H9 (cell line): ENCODE results near the gene CYCS. TPM values are rescaled to one million over a fixed set of nuclear protein-coding genes. Genes with fewer than 3 reads are reported as not detected.

Source experiments
- DNase-seq: peaks from one replicate; pipeline ENCODE4 v3.0.0-alpha.2; 2017
- H2AFZ ChIP-seq: one replicate; pipeline ENCODE4 v1.6.1; 2013; ENCODE audit warnings: mild to moderate bottlenecking, low read length, control low read depth, moderate library complexity
- H2AK5ac ChIP-seq: 2 replicates; pipeline ENCODE4 v1.6.1; 2013; ENCODE audit warnings: low read length, control low read depth, mixed read lengths; ENCODE audit not compliant: insufficient read length
- H2BK120ac ChIP-seq: one replicate; pipeline ENCODE4 v1.6.1; 2013; ENCODE audit warnings: low read depth, mild to moderate bottlenecking, low read length, control low read depth, inconsistent platforms; ENCODE audit not compliant: poor library complexity, severe bottlenecking
- H2BK12ac ChIP-seq: 2 replicates; pipeline ENCODE4 v1.6.1; 2013; ENCODE audit warnings: low read length, control low read depth, mixed read lengths, low read depth; ENCODE audit not compliant: insufficient read length
- H2BK15ac ChIP-seq: 2 replicates; pipeline ENCODE4 v1.6.1; 2013; ENCODE audit warnings: low read depth, low read length, control low read depth
- H2BK20ac ChIP-seq: one replicate; pipeline ENCODE4 v1.6.1; 2013; ENCODE audit warnings: low read depth, mild to moderate bottlenecking, low read length, control low read depth, inconsistent platforms; ENCODE audit not compliant: poor library complexity, severe bottlenecking
- H2BK5ac ChIP-seq: 2 replicates; pipeline ENCODE4 v1.6.1; 2013; ENCODE audit warnings: low read length, control low read depth, mixed read lengths; ENCODE audit not compliant: insufficient read length
- H3K14ac ChIP-seq: 2 replicates; pipeline ENCODE4 v1.6.1; 2013; ENCODE audit warnings: low read length, control low read depth; ENCODE audit not compliant: insufficient read depth
- H3K18ac ChIP-seq: 2 replicates; pipeline ENCODE4 v1.6.1; 2013; ENCODE audit warnings: low read depth, mild to moderate bottlenecking, mixed read lengths, low read length, control low read depth; ENCODE audit not compliant: insufficient read length
- H3K23ac ChIP-seq: 2 replicates; pipeline ENCODE4 v1.6.1; 2013; ENCODE audit warnings: low read length, control low read depth, mixed read lengths, low read depth; ENCODE audit not compliant: insufficient read length
- H3K23me2 ChIP-seq: 2 replicates; pipeline ENCODE4 v1.6.1; 2013; ENCODE audit warnings: low read depth, mild to moderate bottlenecking, mixed read lengths, low read length, control low read depth; ENCODE audit not compliant: insufficient read length, poor library complexity, severe bottlenecking
- H3K27ac ChIP-seq: 2 replicates; pipeline ENCODE4 v1.5.1; 2013; ENCODE audit warnings: low read length, control low read depth, mixed read lengths, low read depth; ENCODE audit not compliant: insufficient read length
- H3K27me3 ChIP-seq: 2 replicates; pipeline ENCODE4 v1.6.1; 2013; ENCODE audit warnings: low read length, control low read depth, inconsistent platforms; ENCODE audit not compliant: insufficient read depth
- H3K4ac ChIP-seq: 2 replicates; pipeline ENCODE4 v1.6.1; 2013; ENCODE audit warnings: low read depth, mild to moderate bottlenecking, control low read depth, inconsistent platforms, low read length, moderate library complexity
- H3K4me1 ChIP-seq: 2 replicates; pipeline ENCODE4 v1.6.1; 2013; ENCODE audit warnings: low read length, control low read depth, inconsistent platforms; ENCODE audit not compliant: insufficient read depth
- H3K4me2 ChIP-seq: 2 replicates; pipeline ENCODE4 v1.6.1; 2013; ENCODE audit warnings: low read length, control low read depth, mixed read lengths; ENCODE audit not compliant: insufficient read length, insufficient read depth
- H3K56ac ChIP-seq: 2 replicates; pipeline ENCODE4 v1.6.1; 2013; ENCODE audit warnings: low read depth, mild to moderate bottlenecking, mixed read lengths, low read length, control low read depth; ENCODE audit not compliant: insufficient read length
- H3K79me1 ChIP-seq: 2 replicates; pipeline ENCODE4 v1.6.1; 2013; ENCODE audit warnings: low read depth, mild to moderate bottlenecking, moderate library complexity, low read length, control low read depth, inconsistent platforms; ENCODE audit not compliant: insufficient read depth, poor library complexity, severe bottlenecking
- H3K79me2 ChIP-seq: 2 replicates; pipeline ENCODE4 v1.6.1; 2013; ENCODE audit warnings: low read length, control low read depth, inconsistent platforms; ENCODE audit not compliant: insufficient read depth
- H3K9ac ChIP-seq: 2 replicates; pipeline ENCODE4 v1.6.1; 2013; ENCODE audit warnings: low read length, control low read depth, mixed read lengths; ENCODE audit not compliant: insufficient read length; ENCODE audit errors: extremely low read depth
- H3K9me3 ChIP-seq: one replicate; pipeline ENCODE4 v1.6.1; 2013; ENCODE audit warnings: low read depth, low read length, inconsistent platforms; ENCODE audit not compliant: control insufficient read depth
- H3T11ph ChIP-seq: one replicate; pipeline ENCODE4 v1.6.1; 2013; ENCODE audit warnings: mild to moderate bottlenecking, low read length, control low read depth, inconsistent platforms
- H4K20me1 ChIP-seq: one replicate; pipeline ENCODE4 v1.6.1; 2013; ENCODE audit not compliant: control insufficient read depth, insufficient read length, insufficient read depth
- H4K5ac ChIP-seq: 2 replicates; pipeline ENCODE4 v1.6.1; 2013; ENCODE audit warnings: low read depth, mild to moderate bottlenecking, mixed read lengths, low read length, control low read depth; ENCODE audit not compliant: insufficient read length
- H4K8ac ChIP-seq: replicated peaks from 2 replicates; pipeline ENCODE4 v1.6.1; 2013; ENCODE audit warnings: low read length, control low read depth, mixed read lengths, low read depth; ENCODE audit not compliant: insufficient read length
- H4K91ac ChIP-seq: 2 replicates; pipeline ENCODE4 v1.6.1; 2013; ENCODE audit warnings: low read depth, mild to moderate bottlenecking, moderate library complexity, mixed read lengths, low read length, control low read depth; ENCODE audit not compliant: insufficient read length
- H3K27ac Mint-ChIP-seq, 3 experiments: 2 replicates in 2 of 3; 3 replicates in 1 of 3; pipeline ENCODE4 v1.8.0; 2020 to 2021; ENCODE audit warnings: mixed read lengths in 3 of 3, mild to moderate bottlenecking in 1 of 3, moderate library complexity in 1 of 3
- H3K27me3 Mint-ChIP-seq: 2 replicates; pipeline ENCODE4 v1.8.0; 2021; ENCODE audit warnings: low read depth, mild to moderate bottlenecking, moderate library complexity, mixed read lengths
- H3K36me3 Mint-ChIP-seq, 3 experiments: 2 replicates in 2 of 3; 3 replicates in 1 of 3; pipeline ENCODE4 v1.8.0; 2020 to 2021; ENCODE audit warnings: low read depth in 3 of 3, mixed read lengths in 3 of 3; ENCODE audit not compliant: insufficient read depth in 1 of 3
- H3K4me1 Mint-ChIP-seq, 2 experiments: 2 replicates each; pipeline ENCODE4 v1.8.0; 2020; ENCODE audit warnings: mixed read lengths in 2 of 2
- H3K4me3 Mint-ChIP-seq, 2 experiments: 2 replicates in 1 of 2; 3 replicates in 1 of 2; pipeline ENCODE4 v1.8.0; 2020 to 2021; ENCODE audit warnings: mild to moderate bottlenecking in 2 of 2, mixed read lengths in 2 of 2, moderate library complexity in 1 of 2
- H3K9me3 Mint-ChIP-seq, 2 experiments: 2 replicates in 1 of 2; 3 replicates in 1 of 2; pipeline ENCODE4 v1.8.0; 2020; ENCODE audit warnings: mild to moderate bottlenecking in 2 of 2, mixed read lengths in 2 of 2, moderate library complexity in 1 of 2
- CTCF ChIP-seq: fragments of 200-600 bp; sonication (generic); conservative IDR thresholded peaks from 3 replicates; pipeline ENCODE4 v1.8.0; 2021; ENCODE audit warnings: antibody characterized with exemption, mild to moderate bottlenecking
- WGBS: extraction: QIAGEN DNeasy Blood & Tissue Kit; methylation state at CpG from one replicate; pipeline ENCODE4 v1.1.7; 2013; ENCODE audit warnings: missing lambda C conversion rate, low lambda C conversion rate, mixed read lengths; ENCODE audit not compliant: insufficient read length; ENCODE audit errors: extremely low coverage; 5-methylcytosine and 5-hydroxymethylcytosine counted together
- total RNA-seq: library from RNA; stranded (reverse); gene quantifications from 2 replicates; pipeline ENCODE4 v1.2.1, GENCODE V29; 2021

Gene CYCS
- total RNA-seq, 1 experiment from 2014 or later: 209 TPM

- no peaks in the 10 kb centered on the region for H3K27me3 Mint-ChIP-seq
- Histone ChIP-seq H3K18ac (no peak overlapping the region), H3K4ac (no peak overlapping the region), H2BK5ac (no peak overlapping the region), H2BK120ac (no peak overlapping the region), H3T11ph (no peak overlapping the region), H3K4me2 (no peak overlapping the region), H3K4me1 (no peaks in the 10 kb centered on the region), H4K5ac (no peak overlapping the region), H3K27me3 (no peaks in the 10 kb centered on the region), H4K8ac (no peak overlapping the region), H3K27ac (no peak overlapping the region), H4K91ac (no peak overlapping the region), H3K9ac (no peak overlapping the region), H4K20me1 (no peaks in the 10 kb centered on the region), H3K9me3 (no peaks in the 10 kb centered on the region), H2AK5ac (no peak overlapping the region), H3K79me1 (no peaks in the 10 kb centered on the region), H2BK20ac (no peak overlapping the region), H2BK15ac (no peak overlapping the region), H2BK12ac (no peak overlapping the region), H3K23me2 (no peaks in the 10 kb centered on the region), H3K23ac (no peak overlapping the region), H3K14ac (no peak overlapping the region), H3K79me2 (no peaks in the 10 kb centered on the region), H3K56ac (no peak overlapping the region), H2AFZ (no peak overlapping the region)
- no CpG with 5 or more reads among the region's 4 CpGs for WGBS
- H3K4me3 Mint-ChIP-seq: no peak overlapping the region
- peak overlapping the region in 1 of 3 experiments; percentile 52; a peak in 1 of 7 replicates for H3K27ac Mint-ChIP-seq
- peaks cover 0 to 12% (median 0%) of the 10 kb centered on the region in 3 experiments; a peak in 2 of 7 replicates for H3K36me3 Mint-ChIP-seq
- no peak for TF ChIP-seq CTCF
- peaks cover 2 to 6% of the 10 kb centered on the region in 2 experiments; a peak in 3 of 4 replicates for H3K4me1 Mint-ChIP-seq
- no peak for DNase-seq
- peaks cover 0 to 9% of the 10 kb centered on the region in 2 experiments; a peak in 3 of 5 replicates for H3K9me3 Mint-ChIP-seq
Measured at GRCh38 chr7:25091779-25092178, 33.3 kb downstream of the CYCS start.
